Measurements from ENCODE around the gene CMYA5. TPM values are rescaled to one million over a fixed set of nuclear protein-coding genes. Genes with fewer than 3 reads are reported as not detected.

The CMYA5 gene
- total and polyA plus RNA-seq, 2 donors (not counting 3 experiments of a cell fraction or from before 2014, with no cell fraction given): 0.04 to 0.20 TPM

- dilution Hi-C loops (cut with MboI; ENCODE audit: extremely low pct_ligation_motif_present, low sequenced_read_pairs): no loop called here
- ChIA-PET CTCF (interaction anchor here (0.6 kb wide), 1 partner anchor 112 kb away, joined by 5 read pairs; no protein-coding TSS in a partner anchor), POLR2A (no interaction called here)
Measured at GRCh38 chr5:79832911-79833310, 143.3 kb downstream of the CMYA5 start.

More at GRCh38 chr5:79832911-79833310, 143.3 kb downstream of the CMYA5 start:
- no peak overlapping the region for H3K9ac ChIP-seq (replicated peaks; ENCODE audit: extremely low read depth, insufficient read depth, low read length)
- no peaks in the 10 kb centered on the region for H3K27me3 ChIP-seq (ENCODE audit: control insufficient read depth in 2 of 2, insufficient read depth in 2 of 2, low read length in 2 of 2)
- no peak overlapping the region for H3K27ac ChIP-seq (ENCODE audit: insufficient read depth, low read depth, low read length)
- H3K79me2 ChIP-seq (ENCODE audit: control insufficient read depth, insufficient read depth, low read length): no peaks in the 10 kb centered on the region
- no peaks in the 10 kb centered on the region for H3K4me1 ChIP-seq (ENCODE audit: control insufficient read depth, extremely low read depth, insufficient read depth, low read length)
- H2AFZ ChIP-seq (ENCODE audit: low read depth, low read length): no peak overlapping the region
- intact Hi-C loops (cut with micrococcal nuclease): no loop called here
- H3K4me2 ChIP-seq (ENCODE audit: insufficient read depth, low read length): no peak overlapping the region
- BruUV-seq (replicated peaks): no TSS peak
- no peaks in the 10 kb centered on the region for H3K9me1 ChIP-seq (replicated peaks; ENCODE audit: control insufficient read depth, extremely low read depth, insufficient read depth, low read length)
- H3K9me3 ChIP-seq (replicated peaks; ENCODE audit: control insufficient read depth, insufficient read depth, low read length): no peaks in the 10 kb centered on the region
- TF ChIP-seq CTCF (IDR thresholded peaks at IDR 0.05; ENCODE audit: extremely low read depth in 1 of 2, insufficient read depth in 1 of 2, low read depth in 1 of 2, low read length in 2 of 2) (no peak), POLR2A (IDR thresholded peaks at IDR 0.05; ENCODE audit: low read depth, low read length) (no peak), JUN (IDR thresholded peaks at IDR 0.05; ENCODE audit: borderline replicate concordance, insufficient read depth, insufficient read length, low read depth) (no peak), EZH2 (IDR thresholded peaks at IDR 0.05; ENCODE audit: borderline replicate concordance, low read depth, low read length, severe bottlenecking) (no peak), FOS (IDR thresholded peaks at IDR 0.05; ENCODE audit: borderline replicate concordance, insufficient read depth, low read length) (no peak), GATA2 (IDR thresholded peaks at IDR 0.05; ENCODE audit: insufficient read depth, insufficient read length, low read depth, low read length) (no peak), MYC (IDR thresholded peaks at IDR 0.05; ENCODE audit: low read depth, low read length) (no peak), POLR2AphosphoS5 (IDR thresholded peaks at IDR 0.05; ENCODE audit: insufficient read depth, low read depth, low read length) (no peak)
- TF ChIP-seq, protein P1, sequence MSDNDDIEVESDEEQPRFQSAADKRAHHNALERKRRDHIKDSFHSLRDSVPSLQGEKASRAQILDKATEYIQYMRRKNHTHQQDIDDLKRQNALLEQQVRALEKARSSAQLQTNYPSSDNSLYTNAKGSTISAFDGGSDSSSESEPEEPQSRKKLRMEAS (IDR thresholded peaks at IDR 0.05; ENCODE audit: insufficient read depth, insufficient read length): no peak
- FAIRE-seq: no peak
- no peaks in the 10 kb centered on the region for H3K36me3 ChIP-seq (ENCODE audit: control insufficient read depth in 2 of 2, extremely low read depth in 1 of 2, insufficient read depth in 2 of 2, low read length in 2 of 2)
- no peak overlapping the region for H3K4me3 ChIP-seq (replicated peaks in 1 of 3; ENCODE audit: insufficient read depth in 1 of 3, low read depth in 1 of 3, low read length in 3 of 3)
- H4K20me1 ChIP-seq (replicated peaks; ENCODE audit: control insufficient read depth, extremely low read depth, insufficient read depth, low read length): no peaks in the 10 kb centered on the region
- no peak for DNase-seq (ENCODE audit: low read depth, low spot score)

Data from endothelial cell of umbilical vein (primary cell).